Inflammatory macrophage (primary cell): Measurements from ENCODE around the gene FUT1.
"Not testable (repeated sequence)": the region's sequence is repeated elsewhere in the genome, so short reads cannot be mapped to it uniquely, and the experiment has no call there.

ENCODE experiments used
- DNase-seq, 2 donors: peaks; one replicate each; pipeline ENCODE4 v3.0.0-alpha.2; 2020 to 2022

Gene FUT1

DNA sequence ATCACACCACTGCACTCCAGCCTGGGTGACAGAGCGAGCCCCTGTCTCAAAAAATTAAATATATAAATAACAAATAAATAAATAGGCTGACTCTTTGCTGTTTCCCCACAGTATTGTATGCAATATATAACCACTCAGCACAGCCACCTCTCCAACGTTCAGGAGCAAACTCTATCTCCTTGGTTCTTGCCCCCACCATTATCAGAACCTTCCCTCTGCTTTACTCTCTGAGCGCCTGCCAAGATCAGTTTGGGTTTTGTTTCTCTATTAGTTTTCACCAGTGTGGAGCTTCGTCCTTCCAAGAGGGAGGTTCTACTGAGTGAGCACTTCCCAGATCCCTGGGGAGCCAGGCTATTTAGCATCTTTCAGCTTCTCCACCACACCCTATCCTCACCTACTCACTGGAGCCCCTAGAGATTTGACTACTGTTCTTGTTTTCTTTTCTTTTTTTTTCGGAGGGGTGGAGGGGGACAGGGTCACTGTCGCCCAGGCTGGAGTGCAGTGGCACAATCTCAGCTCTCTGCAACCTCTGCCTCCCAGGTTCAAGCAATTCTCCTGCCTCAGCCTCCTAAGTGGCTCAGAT lies 15.8 kb upstream of the FUT1 start:
- DNase-seq = not testable (repeated sequence)

DNA sequence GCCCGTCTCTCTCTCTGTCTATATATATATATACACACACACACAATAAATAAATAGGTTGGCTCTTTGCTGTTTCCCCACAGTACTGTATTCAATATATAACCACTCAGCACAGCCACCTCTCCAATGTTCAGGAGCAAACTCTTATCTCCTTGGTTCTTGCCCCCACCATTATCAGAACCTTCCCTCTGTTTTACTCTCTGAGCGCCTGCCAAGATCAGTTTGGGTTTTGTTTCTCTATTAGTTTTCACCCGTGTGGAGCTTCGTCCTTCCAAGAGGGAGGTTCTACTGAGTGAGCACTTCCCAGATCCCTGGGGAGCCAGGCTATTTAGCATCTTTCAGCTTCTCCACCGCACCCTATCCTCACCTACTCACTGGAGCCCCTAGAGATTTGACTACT lies 13.4 kb upstream of the FUT1 start:
- not testable (repeated sequence) for DNase-seq

DNA sequence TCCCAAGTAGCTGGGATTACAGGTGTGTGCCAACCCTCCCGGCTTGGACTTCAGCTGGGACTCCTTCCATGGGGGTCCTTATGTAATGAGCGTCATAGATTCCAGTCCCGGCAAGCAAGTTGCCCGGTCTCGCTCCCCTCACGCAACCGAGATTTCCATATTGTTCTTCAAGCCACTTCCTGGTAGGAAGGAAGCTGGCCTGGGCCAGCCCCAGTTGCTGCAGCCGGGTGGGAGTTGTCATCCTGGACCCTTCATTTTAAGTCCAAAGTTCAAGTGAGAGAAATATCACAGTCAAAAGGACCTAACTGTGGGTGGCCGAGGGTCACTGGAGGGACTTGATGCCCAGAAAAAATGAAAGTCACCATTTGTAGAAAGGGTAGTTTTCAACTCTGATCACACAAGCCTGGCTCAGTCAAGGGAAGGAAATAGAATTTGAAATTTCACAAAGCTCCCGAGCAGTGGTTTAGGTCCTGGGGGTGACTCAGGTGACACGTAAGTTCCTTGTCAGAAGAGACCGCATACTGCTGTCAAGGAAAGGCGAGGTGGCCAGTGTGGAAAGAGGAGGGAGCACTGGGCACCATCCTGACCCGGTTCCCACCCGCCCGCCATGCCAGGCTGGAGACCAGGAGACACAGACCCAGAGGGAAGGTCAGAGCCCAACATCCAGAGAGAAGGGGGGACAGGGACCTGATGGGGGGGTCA lies 8.2 kb upstream of the FUT1 start:
- peak in 1 of 2 donors; percentile 13 for DNase-seq

DNA sequence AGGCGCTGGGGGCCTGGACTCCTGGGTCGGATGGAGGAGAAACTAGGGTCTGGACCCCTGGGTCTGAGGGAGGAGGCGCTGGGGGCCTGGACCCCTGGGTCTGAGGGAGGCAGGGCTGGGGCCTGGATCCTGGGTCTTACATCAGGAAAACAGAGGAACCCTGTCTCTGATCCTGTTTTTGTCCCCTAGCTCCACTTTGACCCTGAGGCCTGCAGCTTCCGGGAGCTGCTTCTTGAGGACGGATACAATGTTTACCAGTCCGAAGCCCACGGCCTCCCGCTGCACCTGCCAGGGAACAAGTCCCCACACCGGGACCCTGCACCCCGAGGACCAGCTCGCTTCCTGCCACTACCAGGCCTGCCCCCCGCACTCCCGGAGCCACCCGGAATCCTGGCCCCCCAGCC lies 5.3 kb upstream of the FUT1 start:
- no peak for DNase-seq

DNA sequence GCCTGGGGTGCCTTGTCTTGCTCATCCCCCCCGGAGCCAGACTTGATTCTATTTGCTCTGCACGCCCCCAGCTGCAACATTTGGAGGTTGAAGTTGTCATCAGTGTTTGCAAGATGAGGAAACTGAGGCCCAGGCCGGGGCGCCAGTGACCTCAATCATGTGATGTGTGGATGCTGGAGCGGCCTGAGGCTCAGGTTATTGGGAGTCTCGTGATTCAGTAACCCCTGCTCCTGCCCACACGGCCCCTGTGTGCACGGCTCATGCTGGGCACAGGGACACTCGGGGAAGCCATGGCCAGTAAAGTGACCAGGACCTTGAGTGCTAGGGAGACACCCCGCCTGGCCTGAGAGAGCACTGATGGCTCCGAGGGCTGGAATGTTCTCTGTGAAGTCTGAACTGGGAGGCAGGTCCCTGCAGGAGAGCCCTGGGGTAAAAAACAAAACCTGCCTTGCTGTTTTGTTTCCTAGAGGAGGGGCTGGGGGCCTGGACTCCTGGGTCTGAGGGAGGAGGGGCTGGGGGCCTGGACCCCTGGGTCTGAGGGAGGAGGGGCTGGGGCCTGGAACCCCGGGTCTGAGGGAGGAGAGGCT lies 4.7 kb upstream of the FUT1 start:
- no peak for DNase-seq

DNA sequence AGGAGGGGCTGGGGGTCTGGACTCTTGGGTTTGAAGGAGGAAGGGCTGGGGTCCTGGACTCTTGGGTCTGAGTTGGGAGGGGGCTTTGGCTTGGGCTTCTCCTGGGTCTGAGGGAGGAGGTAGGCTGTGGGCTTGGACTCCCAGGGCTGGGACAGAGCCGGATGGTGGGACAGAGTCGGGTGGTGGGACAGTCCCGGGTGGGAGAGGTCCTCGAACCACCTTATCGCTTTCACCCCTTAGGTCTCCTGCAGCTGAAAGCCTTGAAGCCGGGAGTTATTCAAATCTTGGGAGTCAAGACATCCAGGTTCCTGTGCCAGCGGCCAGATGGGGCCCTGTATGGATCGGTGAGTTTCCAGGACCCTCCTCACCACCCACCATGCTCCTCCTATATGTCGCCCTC lies 4.2 kb upstream of the FUT1 start:
- DNase-seq = no peak

DNA sequence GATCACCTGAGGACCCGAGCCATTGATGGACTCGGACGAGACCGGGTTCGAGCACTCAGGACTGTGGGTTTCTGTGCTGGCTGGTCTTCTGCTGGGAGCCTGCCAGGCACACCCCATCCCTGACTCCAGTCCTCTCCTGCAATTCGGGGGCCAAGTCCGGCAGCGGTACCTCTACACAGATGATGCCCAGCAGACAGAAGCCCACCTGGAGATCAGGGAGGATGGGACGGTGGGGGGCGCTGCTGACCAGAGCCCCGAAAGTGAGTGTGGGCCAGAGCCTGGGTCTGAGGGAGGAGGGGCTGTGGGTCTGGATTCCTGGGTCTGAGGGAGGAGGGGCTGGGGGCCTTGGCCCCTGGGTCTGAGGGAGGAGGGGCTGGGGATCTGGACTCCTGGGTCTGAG lies 3.8 kb upstream of the FUT1 start:
- no peak for DNase-seq

DNA sequence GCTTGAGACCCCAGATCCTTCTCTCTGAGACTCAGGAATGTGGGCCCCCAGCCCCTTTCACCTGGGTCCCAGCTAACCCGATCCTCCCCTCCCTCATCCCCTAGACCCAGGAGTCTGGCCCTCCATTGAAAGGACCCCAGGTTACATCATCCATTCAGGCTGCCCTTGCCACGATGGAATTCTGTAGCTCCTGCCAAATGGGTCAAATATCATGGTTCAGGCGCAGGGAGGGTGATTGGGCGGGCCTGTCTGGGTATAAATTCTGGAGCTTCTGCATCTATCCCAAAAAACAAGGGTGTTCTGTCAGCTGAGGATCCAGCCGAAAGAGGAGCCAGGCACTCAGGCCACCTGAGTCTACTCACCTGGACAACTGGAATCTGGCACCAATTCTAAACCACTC lies 3.3 kb upstream of the FUT1 start:
- DNase-seq = no peak

DNA sequence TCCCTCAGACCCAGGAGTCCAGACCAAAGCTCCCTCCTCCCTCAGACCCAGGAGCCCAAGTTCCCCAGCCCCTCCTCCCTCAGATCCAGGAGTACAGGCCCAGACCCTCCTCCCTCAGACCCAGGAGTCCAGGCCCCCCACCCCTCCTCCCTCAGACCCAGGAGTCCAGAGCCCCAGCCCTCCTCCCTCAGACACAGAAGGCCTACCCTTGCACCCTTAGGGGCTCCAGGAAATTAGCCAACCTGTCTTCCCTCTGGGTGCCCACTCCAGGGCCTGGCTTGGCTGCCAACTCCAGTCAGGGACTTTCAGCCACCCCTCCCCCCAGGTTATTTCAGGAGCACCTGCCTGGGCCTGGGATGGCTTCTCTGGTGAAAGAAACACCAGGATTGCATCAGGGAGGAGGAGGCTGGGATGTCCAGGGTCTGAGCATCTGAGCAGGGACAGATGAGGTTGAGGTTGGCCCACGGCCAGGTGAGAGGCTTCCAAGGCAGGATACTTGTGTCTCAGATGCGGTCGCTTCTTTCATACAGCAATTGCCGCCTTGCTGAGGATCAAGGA lies 2.7 kb upstream of the FUT1 start, which contains the start of gene FGF21:
TSS of gene FGF21 (plus strand) at position 441 of the 558 bp plus-strand sequence. CDS start 713 bp downstream, outside the sequence.
- no peak for DNase-seq

DNA sequence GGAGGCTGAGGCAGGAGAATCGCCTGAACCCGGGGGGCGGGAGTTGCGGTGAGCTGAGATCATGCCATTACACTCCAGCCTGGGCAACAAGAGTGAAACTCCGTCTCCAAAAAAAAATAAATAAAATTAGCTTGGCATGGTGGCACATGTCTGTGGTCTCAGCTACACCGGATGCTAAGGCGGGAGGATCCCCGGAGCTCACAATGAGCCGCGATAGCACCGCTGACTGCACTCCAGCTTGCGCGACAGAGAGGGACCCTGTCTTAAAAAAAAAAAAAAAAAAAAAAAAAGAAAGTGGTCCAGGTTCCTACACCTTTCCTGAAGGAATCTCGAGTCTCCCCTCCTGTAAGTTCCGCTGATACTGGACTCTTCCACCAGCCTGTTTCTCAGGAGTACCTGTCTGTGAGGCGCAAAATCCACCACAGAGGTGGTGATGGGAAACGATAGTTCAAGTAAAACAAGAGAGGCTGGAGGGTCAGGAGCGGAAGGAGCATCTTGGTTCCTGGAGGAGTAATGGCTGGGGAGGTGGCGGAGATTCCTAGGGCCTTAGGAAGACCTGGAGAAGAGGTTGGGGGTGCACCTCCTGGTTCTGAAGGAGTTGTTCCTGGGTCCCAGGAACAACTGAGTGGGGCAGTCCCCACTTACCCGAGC lies 471 bp downstream of the FUT1 start:
- DNase-seq = no peak

DNA sequence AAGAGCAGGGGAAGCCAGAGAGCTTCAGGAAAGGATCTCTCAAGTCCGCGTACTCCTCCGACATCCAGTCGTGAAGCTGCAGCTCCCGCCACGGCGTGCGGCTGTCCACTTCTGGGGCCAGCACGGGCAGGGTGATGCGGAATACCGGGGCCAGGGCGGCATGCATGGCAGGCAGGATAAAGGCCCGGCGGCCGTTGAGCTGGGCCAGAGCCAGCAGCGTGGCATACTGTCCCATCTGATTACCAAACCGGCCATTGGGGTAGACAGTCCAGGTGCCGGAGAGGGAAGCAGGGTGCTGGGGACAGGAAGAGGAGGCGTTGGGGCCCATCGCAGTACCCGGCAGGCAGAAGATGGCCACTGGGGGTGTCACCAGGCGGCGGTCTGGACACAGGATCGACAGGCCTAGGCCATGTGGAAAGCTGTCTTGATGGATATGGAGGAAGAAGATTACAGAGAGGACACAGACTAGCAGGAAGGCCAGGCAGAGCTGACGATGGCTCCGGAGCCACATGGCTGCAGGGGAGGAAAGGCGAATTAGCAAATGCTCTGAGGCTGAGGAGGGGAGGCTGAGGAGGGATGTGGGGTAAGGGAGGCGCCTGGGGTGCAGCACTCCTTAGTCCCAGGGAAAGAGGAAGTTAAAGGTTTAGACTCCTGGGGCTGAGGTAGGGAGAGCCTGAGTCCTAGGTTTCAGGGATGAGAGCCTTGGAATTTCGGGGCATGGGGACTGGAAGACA lies 1.5 kb downstream of the FUT1 start:
- DNase-seq = no peak

DNA sequence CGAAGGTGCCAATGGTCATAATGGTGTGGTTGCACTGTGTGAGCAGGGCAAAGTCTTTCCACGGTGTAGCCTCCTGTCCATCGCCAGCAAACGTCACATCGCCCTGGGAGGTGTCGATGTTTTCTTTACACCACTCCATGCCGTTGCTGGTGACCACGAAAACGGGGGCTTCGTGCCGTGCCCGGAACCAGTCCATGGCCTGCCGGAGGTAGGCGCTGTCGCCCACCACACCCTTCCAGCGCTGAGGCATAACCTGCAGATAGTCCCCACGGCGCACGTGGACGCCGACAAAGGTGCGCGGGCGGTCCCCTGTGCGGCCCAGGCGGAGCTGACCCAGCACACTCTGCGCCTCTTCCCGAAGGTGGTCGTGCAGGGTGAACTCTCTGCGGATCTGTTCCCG lies 2.1 kb downstream of the FUT1 start:
- no peak for DNase-seq

DNA sequence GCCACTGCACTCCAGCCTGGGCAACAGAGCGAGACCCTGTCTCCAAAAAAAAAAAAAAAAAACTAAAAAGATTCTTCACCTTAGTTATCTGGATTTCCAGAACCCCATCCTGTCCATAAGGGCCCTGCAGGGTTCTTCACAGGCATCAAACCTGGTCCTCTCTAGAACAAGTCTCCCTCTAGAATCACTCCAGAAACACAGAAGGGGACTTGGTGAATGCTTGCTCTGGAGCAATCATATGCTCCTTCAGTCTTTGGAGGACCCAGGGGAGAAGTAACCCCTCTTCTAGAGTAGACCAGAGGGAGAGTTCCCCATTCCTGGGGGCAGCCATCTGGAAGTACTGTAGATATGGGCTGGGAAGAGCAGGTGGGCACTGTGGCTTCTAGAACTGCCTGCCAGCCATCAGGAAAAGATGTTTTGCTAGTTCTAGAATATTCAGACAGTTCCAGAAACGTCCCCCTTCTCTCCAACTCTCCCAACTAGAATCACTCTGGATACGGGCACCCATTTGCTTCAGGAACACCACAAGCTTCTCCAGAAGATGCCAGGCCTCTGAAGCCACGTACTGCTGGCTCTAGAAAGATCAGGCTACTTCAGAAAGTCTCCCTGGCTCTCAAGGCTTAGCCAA lies 2.8 kb downstream of the FUT1 start:
- DNase-seq = no peak

DNA sequence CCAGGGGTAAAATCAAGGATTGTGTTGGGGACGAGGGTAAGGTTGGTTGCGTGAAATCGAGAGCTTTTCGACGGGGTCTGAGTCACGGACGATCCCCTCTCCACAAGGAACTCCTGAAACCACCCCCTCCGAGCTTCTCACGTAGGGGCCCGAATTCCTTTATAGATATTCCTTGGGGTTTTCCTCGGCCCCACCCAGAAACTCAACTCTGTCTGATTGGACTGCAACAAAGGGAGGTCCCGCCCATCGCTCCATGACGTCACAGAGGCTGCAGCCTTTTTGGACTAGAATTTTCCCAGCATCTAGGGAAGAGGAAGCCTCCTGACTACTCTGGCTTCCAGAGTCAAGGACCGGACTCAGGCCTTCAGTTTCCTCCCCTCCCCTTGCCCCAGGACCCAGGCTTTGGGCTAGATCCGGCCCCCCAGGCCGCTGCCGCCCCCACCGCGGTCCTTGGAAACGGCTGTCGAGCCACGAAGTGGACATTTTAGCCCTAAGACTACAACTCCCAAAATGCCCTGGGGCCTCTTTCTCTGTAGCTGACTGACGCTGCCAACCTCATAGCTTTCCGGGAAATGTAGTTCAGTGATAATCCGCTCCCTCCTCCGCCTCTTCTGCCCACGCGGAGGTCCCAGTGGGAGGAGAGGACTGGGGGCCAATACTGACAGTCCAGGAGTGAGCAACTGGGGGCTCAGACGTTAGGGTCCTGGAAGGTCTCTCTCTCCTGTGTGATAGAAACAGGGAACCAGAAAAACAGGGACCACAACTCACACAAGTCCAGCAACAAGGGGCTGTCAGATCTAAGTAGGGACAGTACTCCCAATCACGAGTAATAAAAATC lies 5.5 kb downstream of the FUT1 start, which contains the start of gene IZUMO1:
TSS of gene IZUMO1 (minus strand) at position 172 of the 838 bp plus-strand sequence. CDS start 1,050 bp downstream, outside the sequence.
- DNase-seq = peak; percentile 79 to 81

DNA sequence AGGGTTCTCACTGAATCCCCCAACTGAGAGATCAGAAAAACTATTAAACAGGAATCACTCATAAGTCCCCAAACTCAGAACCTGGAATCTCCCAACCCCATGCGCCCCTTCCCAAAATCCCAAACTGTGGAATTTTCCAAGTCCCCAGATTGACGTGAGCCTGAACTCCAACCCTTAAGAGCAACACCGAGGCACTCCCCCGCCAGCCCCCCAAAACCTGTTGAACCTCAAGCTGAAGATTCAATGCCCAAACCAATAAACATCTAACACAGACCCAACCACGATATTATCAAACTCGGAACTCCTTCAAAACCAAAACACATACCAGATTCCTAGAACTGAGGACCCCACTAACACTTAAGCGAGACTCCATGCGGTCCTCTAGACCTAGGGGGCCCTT lies 6.3 kb downstream of the FUT1 start:
- no peak for DNase-seq

DNA sequence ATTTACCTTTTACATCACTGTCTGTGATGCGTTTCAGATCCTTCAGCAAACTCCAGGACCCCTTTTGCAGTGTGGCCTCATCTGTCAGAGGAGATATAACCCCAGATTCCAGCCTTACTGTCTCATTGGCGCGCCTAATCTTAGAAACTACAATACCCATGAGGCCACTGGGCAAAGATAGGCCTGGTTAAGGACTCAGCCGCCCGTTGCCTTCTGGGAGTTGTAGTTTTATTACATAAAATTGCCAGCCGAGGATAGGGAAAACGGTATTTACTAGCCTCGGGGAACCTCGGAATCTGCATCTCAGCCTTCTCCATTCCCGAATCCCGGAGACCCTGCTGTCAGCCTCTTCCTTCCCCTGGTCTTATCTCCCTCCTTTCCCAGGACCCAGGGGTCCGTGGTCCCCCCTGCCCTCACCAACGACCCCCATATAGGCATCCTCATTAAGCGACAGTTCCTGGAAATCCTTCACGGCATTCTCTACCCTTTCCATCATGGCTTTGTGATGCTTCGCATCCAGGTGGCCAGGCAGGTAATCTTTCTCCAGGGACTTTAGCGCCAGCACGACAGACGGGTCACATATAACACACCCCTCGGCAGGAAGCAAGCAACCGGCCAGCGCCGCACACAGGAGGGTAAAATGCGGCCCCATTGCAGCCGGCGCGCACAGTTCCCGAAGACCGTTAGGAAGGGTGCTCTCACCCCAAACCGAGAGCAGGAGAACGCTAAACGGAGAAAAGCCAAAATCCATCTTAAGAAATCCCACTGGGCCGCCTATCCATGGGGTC lies 7.0 kb downstream of the FUT1 start:
- DNase-seq = peak; percentile 73 to 75

DNA sequence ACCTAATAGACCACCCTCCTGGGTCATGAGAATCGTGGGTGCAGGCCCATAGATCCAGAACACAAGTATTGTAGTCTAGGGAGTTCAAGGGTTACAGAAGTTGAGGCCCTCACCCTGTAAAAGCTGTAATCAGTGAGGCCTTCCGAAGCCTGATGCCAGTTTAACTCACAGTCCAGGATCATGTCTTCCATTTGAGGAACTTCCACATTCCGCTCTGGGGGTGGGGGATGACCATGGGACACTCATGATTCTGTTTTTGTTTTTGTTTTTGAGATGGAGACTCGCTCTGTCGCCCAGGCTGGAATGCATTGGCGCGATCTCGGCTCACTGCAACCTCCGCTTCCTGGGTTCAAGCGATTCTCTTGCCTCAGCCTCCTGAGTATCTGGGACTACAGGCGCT lies 10.3 kb downstream of the FUT1 start:
- peak; percentile 20 to 59 for DNase-seq

DNA sequence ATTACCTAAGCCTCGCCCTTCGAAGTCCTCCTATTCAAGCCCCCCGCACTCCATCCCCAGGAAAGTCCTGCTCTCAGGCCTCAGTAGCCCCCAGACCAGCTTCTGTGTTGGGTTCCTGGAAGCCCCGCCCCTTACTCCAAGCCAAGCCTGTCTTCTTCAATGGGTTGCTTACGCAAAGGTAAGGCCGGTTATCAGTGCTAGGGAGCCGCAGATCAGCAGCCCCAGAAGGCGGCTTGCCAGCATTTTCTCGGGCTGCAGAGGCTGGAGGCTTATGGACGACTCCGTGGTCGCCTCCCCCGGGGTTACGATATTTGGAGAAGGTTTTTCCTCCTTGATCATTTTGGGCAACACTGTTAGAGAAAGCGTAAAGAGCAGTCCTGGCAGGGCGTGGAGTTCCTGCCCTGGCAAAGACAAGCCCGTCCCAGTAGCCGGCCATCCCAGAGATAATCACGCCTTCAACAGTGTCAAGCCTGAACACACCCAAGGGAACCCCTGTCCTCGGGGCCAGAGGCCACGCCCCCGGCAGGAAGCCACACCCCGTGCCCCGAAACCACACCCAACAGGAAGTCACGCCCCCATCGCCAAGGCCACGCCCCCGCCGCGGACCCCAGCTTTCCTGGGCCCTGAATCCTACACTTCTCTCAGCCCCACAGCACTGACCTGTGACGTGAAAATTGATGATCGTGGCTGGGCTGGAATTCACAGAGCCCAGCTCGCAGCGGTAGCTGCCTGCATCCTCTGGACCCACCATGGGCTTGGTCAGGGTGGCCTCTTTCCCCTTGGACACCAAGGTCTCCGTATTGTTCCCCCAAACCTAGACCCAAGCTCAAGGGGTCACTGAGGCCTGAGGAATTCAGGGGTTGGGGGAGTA lies 11.1 kb downstream of the FUT1 start:
- peak in 1 of 2 donors; percentile 16 for DNase-seq
